Smooth muscle cell (in vitro differentiated cells): ENCODE results near the gene OR10G4. TPM values are rescaled to one million over a fixed set of nuclear protein-coding genes. Genes with fewer than 3 reads are reported as not detected.

ENCODE experiments used
- DNase-seq: peaks from one replicate; lab custom pipeline; 2025; ENCODE audit not compliant: unreplicated experiment; lab: John Stamatoyannopoulos, UW
- H2AFZ ChIP-seq: fragments of 200-600 bp; sonication (generic); 2 replicates; pipeline ENCODE4 v1.6.0; 2016; ENCODE audit warnings: antibody characterized with exemption, low read depth, mild to moderate bottlenecking
- H3F3A ChIP-seq: fragments of 200-600 bp; sonication (generic); 2 replicates; pipeline ENCODE4 v1.6.0; 2017; ENCODE audit warnings: antibody characterized with exemption, low read depth
- H3K27ac ChIP-seq: fragments of 200-600 bp; sonication (generic); 2 replicates; pipeline ENCODE4 v1.5.1; 2016; ENCODE audit warnings: low read depth, mild to moderate bottlenecking
- H3K27me3 ChIP-seq: fragments of 200-600 bp; sonication (generic); 2 replicates; pipeline ENCODE4 v1.6.1; 2016; ENCODE audit warnings: low read depth, mild to moderate bottlenecking
- H3K36me3 ChIP-seq: fragments of 200-600 bp; sonication (generic); 2 replicates; pipeline ENCODE4 v1.5.1; 2016; ENCODE audit warnings: low read depth
- H3K4me1 ChIP-seq: fragments of 200-600 bp; sonication (generic); 2 replicates; pipeline ENCODE4 v1.5.1; 2016; ENCODE audit warnings: low read depth
- H3K4me2 ChIP-seq: fragments of 200-600 bp; sonication (generic); 2 replicates; pipeline ENCODE4 v1.6.0; 2016; ENCODE audit warnings: mild to moderate bottlenecking
- H3K4me3 ChIP-seq: fragments of 200-600 bp; sonication (generic); 2 replicates; pipeline ENCODE4 v1.5.1; 2016; ENCODE audit warnings: mild to moderate bottlenecking
- H3K79me2 ChIP-seq: fragments of 200-600 bp; sonication (generic); 2 replicates; pipeline ENCODE4 v1.6.0; 2016; ENCODE audit warnings: low read depth, mild to moderate bottlenecking
- H3K9ac ChIP-seq: fragments of 200-600 bp; sonication (generic); 2 replicates; pipeline ENCODE4 v1.6.0; 2016; ENCODE audit warnings: low read depth
- H3K9me3 ChIP-seq: fragments of 200-600 bp; sonication (generic); replicated peaks from 2 replicates; pipeline ENCODE4 v1.5.1; 2016; ENCODE audit warnings: low read depth
- H4K20me1 ChIP-seq: fragments of 200-600 bp; sonication (generic); 2 replicates; pipeline ENCODE4 v1.6.0; 2016; ENCODE audit warnings: low read depth
- CTCF ChIP-seq: fragments of 200-600 bp; sonication (generic); IDR thresholded peaks from 2 replicates; pipeline ENCODE4 v1.5.1; 2017; ENCODE audit warnings: borderline replicate concordance, mild to moderate bottlenecking, antibody characterized with exemption; ENCODE audit not compliant: insufficient read depth, poor library complexity, severe bottlenecking
- WGBS: methylation state at CpG from one replicate; pipeline ENCODE4 v1.1.7; 2016; ENCODE audit warnings: low lambda C conversion rate; 5-methylcytosine and 5-hydroxymethylcytosine counted together
- polyA plus RNA-seq: library from polyadenylated mRNA; unstranded; fragments of >200 nt; fragmentation: Nextera tagmentation; extraction: Ambion mirVana; gene quantifications from 2 replicates; pipeline ENCODE4 v1.2.1, GENCODE V29; 2016
- total RNA-seq: library from RNA; depleted of rRNA; stranded (reverse); fragments of >200 nt; gene quantifications from 2 replicates; pipeline ENCODE4 v1.2.3, GENCODE V29; 2014

Gene OR10G4
- total and polyA plus RNA-seq, 2 experiments from 2014 or later, result not detected

DNA sequence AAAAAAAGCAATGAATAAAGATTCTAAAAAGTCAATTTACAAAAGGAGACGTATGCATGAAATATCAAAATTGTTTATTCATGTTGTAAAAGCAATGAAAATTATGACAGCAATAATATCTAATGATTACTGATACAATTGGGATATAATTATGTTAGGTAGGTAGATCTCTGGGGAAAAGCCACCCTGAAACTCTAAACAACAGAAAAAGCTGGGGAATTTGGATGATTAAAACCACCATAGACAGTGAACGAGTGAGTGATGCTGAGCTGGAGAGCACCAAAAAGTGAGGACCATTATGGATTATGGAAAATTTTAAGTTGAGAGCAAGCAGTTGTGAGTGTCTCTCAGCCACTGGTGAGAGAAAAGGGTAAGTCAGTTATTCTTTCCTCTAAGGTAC, 13.7 kb downstream of the OR10G4 start, which contains the start of gene OR10G8:
OR10G8 (plus strand) TSS at position 301 of the 400 bp plus-strand sequence. CDS start 2,825 bp downstream, outside the sequence.
- H3K9me3 ChIP-seq, result no peaks in the 10 kb centered on the region
- no peak within 1 kb of the TSS for H3K9ac ChIP-seq
- no peaks in the 10 kb centered on the region for H3F3A ChIP-seq
- DNase-seq, result no peak
- no peak within 1 kb of the TSS for H3K27ac ChIP-seq
- H3K79me2 ChIP-seq, result no peaks in the 10 kb centered on the region
- no peak within 1 kb of the TSS for H3K4me3 ChIP-seq
- TF ChIP-seq CTCF, result no peak
- 80% methylated on average over 2 of the region's 2 CpGs for WGBS
- no peaks in the 10 kb centered on the region for H3K27me3 ChIP-seq
- no peaks in the 10 kb centered on the region for H3K4me1 ChIP-seq
- H4K20me1 ChIP-seq, result no peaks in the 10 kb centered on the region
- H3K4me2 ChIP-seq, result no peak within 1 kb of the TSS
- no peaks in the 10 kb centered on the region for H3K36me3 ChIP-seq
- no peak within 1 kb of the TSS for H2AFZ ChIP-seq

GRCh38 chr11:124036666-124037065, 23.9 kb downstream of the OR10G4 start:
- WGBS, result 90% methylated on average over 1 of the region's 1 CpG

GRCh38 chr11:124039557-124039956, 26.8 kb downstream of the OR10G4 start:
- no peak for DNase-seq
- Histone ChIP-seq H2AFZ (no peak overlapping the region), H3K36me3 (no peaks in the 10 kb centered on the region), H3K9ac (no peak overlapping the region), H3K27me3 (no peaks in the 10 kb centered on the region), H3K79me2 (no peaks in the 10 kb centered on the region), H3K9me3 (no peaks in the 10 kb centered on the region), H4K20me1 (no peaks in the 10 kb centered on the region), H3K4me1 (no peaks in the 10 kb centered on the region), H3K27ac (no peak overlapping the region), H3K4me3 (no peak overlapping the region), H3K4me2 (no peak overlapping the region), H3F3A (no peaks in the 10 kb centered on the region)
- no peak for TF ChIP-seq CTCF
- 90% methylated on average over 9 of the region's 9 CpGs for WGBS

More at GRCh38 chr11:124036666-124037065, 23.9 kb downstream of the OR10G4 start:
- no peak overlapping the region for H3K4me2 ChIP-seq
- H3K9ac ChIP-seq, result no peak overlapping the region
- H3F3A ChIP-seq, result no peaks in the 10 kb centered on the region
- H2AFZ ChIP-seq, result no peak overlapping the region
- no peaks in the 10 kb centered on the region for H3K9me3 ChIP-seq
- no peak for DNase-seq
- H3K36me3 ChIP-seq, result no peaks in the 10 kb centered on the region
- no peaks in the 10 kb centered on the region for H3K79me2 ChIP-seq
- no peaks in the 10 kb centered on the region for H3K27me3 ChIP-seq
- H4K20me1 ChIP-seq, result no peaks in the 10 kb centered on the region
- no peak overlapping the region for H3K4me3 ChIP-seq
- no peaks in the 10 kb centered on the region for H3K4me1 ChIP-seq
- H3K27ac ChIP-seq, result no peak overlapping the region
- TF ChIP-seq CTCF, result no peak

GRCh38 chr11:124041254-124041653, 28.5 kb downstream of the OR10G4 start, which contains the start of gene OR10G7:
Gene OR10G7 (minus strand): TSS chr11:124041325. CDS start chr11:124039001, 2,324 bp downstream.
- WGBS, result 8% methylated on average over 1 of the region's 1 CpG
- no peak within 1 kb of the TSS for H3K4me3 ChIP-seq
- no peak within 1 kb of the TSS for H3K4me2 ChIP-seq
- no peaks in the 10 kb centered on the region for H3K27me3 ChIP-seq
- H3K36me3 ChIP-seq, result no peaks in the 10 kb centered on the region
- TF ChIP-seq CTCF, result no peak
- H3K27ac ChIP-seq, result no peak within 1 kb of the TSS
- no peaks in the 10 kb centered on the region for H3K79me2 ChIP-seq
- no peaks in the 10 kb centered on the region for H3K4me1 ChIP-seq
- H3K9ac ChIP-seq, result no peak within 1 kb of the TSS
- no peaks in the 10 kb centered on the region for H3F3A ChIP-seq
- no peak within 1 kb of the TSS for H2AFZ ChIP-seq
- no peaks in the 10 kb centered on the region for H4K20me1 ChIP-seq
- no peak for DNase-seq
- H3K9me3 ChIP-seq, result no peaks in the 10 kb centered on the region
